Stimulated activated CD8-positive, alpha-beta memory T cell treated with anti-CD3 and anti-CD28 coated beads, Interleukin-12 subunit alpha, Interleukin-12 subunit beta, amount 100 ng/mL, for 24 hours (primary cell): ENCODE measurements around the gene EARS2.
"Not testable (repeated sequence)": the region's sequence is repeated elsewhere in the genome, so short reads cannot be mapped to it uniquely, and the experiment has no call there.

Source experiments
- DNase-seq: peaks from one replicate; pipeline ENCODE4 v3.0.0-alpha.2; 2020; ENCODE audit errors: extremely low read depth

Gene EARS2

GRCh38 chr16:23567602-23568001, 10.5 kb upstream of the EARS2 start:
- DNase-seq = no peak

GRCh38 chr16:23566724-23567123, 9.6 kb upstream of the EARS2 start:
- no peak for DNase-seq

GRCh38 chr16:23564575-23565363, 7.6 kb upstream of the EARS2 start:
- DNase-seq = no peak

GRCh38 chr16:23563186-23563585, 6.0 kb upstream of the EARS2 start:
- DNase-seq = no peak

- DNase-seq = no peak
Measured at GRCh38 chr16:23562505-23562904, 5.4 kb upstream of the EARS2 start.

- no peak for DNase-seq
Measured at GRCh38 chr16:23561586-23561985, 4.4 kb upstream of the EARS2 start.

- DNase-seq = no peak
Measured at GRCh38 chr16:23557779-23558702, 891 bp upstream of the EARS2 start.

- DNase-seq = no peak
Measured at GRCh38 chr16:23554536-23554935, 2.6 kb downstream of the EARS2 start.

GRCh38 chr16:23552161-23552560, 5.0 kb downstream of the EARS2 start:
- no peak for DNase-seq

GRCh38 chr16:23549938-23550337, 7.2 kb downstream of the EARS2 start:
- DNase-seq = no peak

- no peak for DNase-seq
Measured at GRCh38 chr16:23544436-23544835, 12.7 kb downstream of the EARS2 start.

GRCh38 chr16:23540817-23541178, 16.4 kb downstream of the EARS2 start:
- DNase-seq = not testable (repeated sequence)

GRCh38 chr16:23539984-23540816, 16.9 kb downstream of the EARS2 start:
- no peak for DNase-seq

- DNase-seq = no peak
Measured at GRCh38 chr16:23538919-23539278, 18.3 kb downstream of the EARS2 start.

- DNase-seq = no peak
Measured at GRCh38 chr16:23537390-23537789, 19.8 kb downstream of the EARS2 start.

GRCh38 chr16:23535901-23536300, 21.2 kb downstream of the EARS2 start:
- no peak for DNase-seq

GRCh38 chr16:23534868-23535860, 22.0 kb downstream of the EARS2 start:
- no peak for DNase-seq

GRCh38 chr16:23532448-23532847, 24.7 kb downstream of the EARS2 start:
- no peak for DNase-seq

- no peak for DNase-seq
Measured at GRCh38 chr16:23530062-23530461, 27.1 kb downstream of the EARS2 start.

- no peak for DNase-seq
Measured at GRCh38 chr16:23528644-23529310, 28.4 kb downstream of the EARS2 start.
